Mammary epithelial cell (primary cell): ENCODE data around the gene CTLA4.

Experiments used
- EZH2 ChIP-seq: IDR thresholded peaks from 2 replicates; pipeline ENCODE4 v1.6.1; 2012; ENCODE audit warnings: low read length, inconsistent platforms, borderline replicate concordance
- TF ChIP-seq, protein P1 (sequence below), 2 donors: IDR thresholded peaks in 1 of 2; conservative IDR thresholded peaks in 1 of 2; 2 replicates each; pipeline ENCODE4 v1.5.1; 2011 to 2012; ENCODE audit warnings: inconsistent platforms in 2 of 2, low read length in 2 of 2, mild to moderate bottlenecking in 2 of 2, control low read depth in 1 of 2, low read depth in 1 of 2; ENCODE audit not compliant: insufficient read depth in 1 of 2; ENCODE audit errors: extremely low read depth in 1 of 2

DNA sequence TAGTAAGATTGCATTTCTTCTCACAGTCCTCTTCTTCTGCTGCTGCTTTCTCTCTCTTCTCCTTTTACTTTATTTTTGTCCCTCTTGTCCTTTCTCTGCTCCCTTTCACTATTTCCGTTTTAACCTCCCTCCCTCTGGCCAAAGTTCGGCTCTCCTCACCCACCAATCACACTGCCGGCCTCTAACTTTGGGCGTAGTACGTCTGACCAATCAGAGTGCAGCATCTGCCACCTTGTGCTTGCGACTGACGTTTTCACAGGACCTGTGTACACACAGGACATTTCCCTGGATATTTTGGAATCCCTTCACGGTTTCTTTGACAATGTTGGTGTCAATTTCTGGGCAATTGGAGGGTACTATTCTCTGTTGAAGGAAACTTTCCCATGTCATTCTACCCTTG, 46.4 kb downstream of the CTLA4 start:
- TF ChIP-seq, protein P1, sequence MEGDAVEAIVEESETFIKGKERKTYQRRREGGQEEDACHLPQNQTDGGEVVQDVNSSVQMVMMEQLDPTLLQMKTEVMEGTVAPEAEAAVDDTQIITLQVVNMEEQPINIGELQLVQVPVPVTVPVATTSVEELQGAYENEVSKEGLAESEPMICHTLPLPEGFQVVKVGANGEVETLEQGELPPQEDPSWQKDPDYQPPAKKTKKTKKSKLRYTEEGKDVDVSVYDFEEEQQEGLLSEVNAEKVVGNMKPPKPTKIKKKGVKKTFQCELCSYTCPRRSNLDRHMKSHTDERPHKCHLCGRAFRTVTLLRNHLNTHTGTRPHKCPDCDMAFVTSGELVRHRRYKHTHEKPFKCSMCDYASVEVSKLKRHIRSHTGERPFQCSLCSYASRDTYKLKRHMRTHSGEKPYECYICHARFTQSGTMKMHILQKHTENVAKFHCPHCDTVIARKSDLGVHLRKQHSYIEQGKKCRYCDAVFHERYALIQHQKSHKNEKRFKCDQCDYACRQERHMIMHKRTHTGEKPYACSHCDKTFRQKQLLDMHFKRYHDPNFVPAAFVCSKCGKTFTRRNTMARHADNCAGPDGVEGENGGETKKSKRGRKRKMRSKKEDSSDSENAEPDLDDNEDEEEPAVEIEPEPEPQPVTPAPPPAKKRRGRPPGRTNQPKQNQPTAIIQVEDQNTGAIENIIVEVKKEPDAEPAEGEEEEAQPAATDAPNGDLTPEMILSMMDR (conservative IDR thresholded peaks at IDR 0.05 in 1 of 2, IDR thresholded peaks at IDR 0.05 in 1 of 2; ENCODE audit: extremely low read depth in 1 of 2, insufficient read depth in 1 of 2, low read depth in 1 of 2, low read length in 2 of 2) = no peak
- no peak for TF ChIP-seq EZH2
